ENCODE results near the gene PRPF6. TPM values are rescaled to one million over a fixed set of nuclear protein-coding genes. Genes with fewer than 3 reads are reported as not detected.

PRPF6 gene
- total RNA-seq, 1 donor from 2014 or later, result 52.6 TPM

GRCh38 chr20:64032706-64033624 lies 52.0 kb downstream of the PRPF6 start:
- peaks cover 2% of the 10 kb centered on the region for H3K27me3 Mint-ChIP-seq (ENCODE audit: low read depth, unreplicated experiment)
- peaks cover 23% of the 10 kb centered on the region for H3K36me3 Mint-ChIP-seq (ENCODE audit: low read depth, unreplicated experiment)
- peaks cover 2% of the 10 kb centered on the region for H3K36me3 ChIP-seq (ENCODE audit: insufficient read depth, low read length)

GRCh38 chr20:64033981-64034493 lies 53.1 kb downstream of the PRPF6 start:
- H3K36me3 Mint-ChIP-seq (ENCODE audit: low read depth, unreplicated experiment), result peaks cover 19% of the 10 kb centered on the region
- H3K4me2 ChIP-seq (ENCODE audit: low read length), result no peak overlapping the region

More at GRCh38 chr20:64032706-64033624, 52.0 kb downstream of the PRPF6 start:
- Mint-ChIP-seq H3K27ac (ENCODE audit: unreplicated experiment) (no peak overlapping the region), H3K4me3 (ENCODE audit: unreplicated experiment) (no peak overlapping the region), H3K4me1 (ENCODE audit: low read depth, unreplicated experiment) (peaks cover 6% of the 10 kb centered on the region), H3K9me3 (ENCODE audit: unreplicated experiment) (peaks cover 2% of the 10 kb centered on the region)
- H2AFZ ChIP-seq (ENCODE audit: low read depth, low read length), result no peak overlapping the region
- H3K79me2 ChIP-seq (ENCODE audit: insufficient read depth, low read length), result no peaks in the 10 kb centered on the region
- no peak overlapping the region for H3K27ac ChIP-seq (ENCODE audit: low read depth, low read length)
- H3K9ac ChIP-seq (ENCODE audit: low read length), result no peak overlapping the region
- peaks cover 3% of the 10 kb centered on the region for H3K27me3 ChIP-seq (ENCODE audit: insufficient read depth, low read length)
- no peaks in the 10 kb centered on the region for H3K9me3 ChIP-seq (ENCODE audit: insufficient read depth, low read depth, low read length)
- no peak overlapping the region for H3K4me3 ChIP-seq (ENCODE audit: insufficient read depth, low read depth, low read length)
- no peak for TF ChIP-seq EZH2 (IDR thresholded peaks at IDR 0.05; ENCODE audit: insufficient read depth, low read length)
- TF ChIP-seq, protein P1, sequence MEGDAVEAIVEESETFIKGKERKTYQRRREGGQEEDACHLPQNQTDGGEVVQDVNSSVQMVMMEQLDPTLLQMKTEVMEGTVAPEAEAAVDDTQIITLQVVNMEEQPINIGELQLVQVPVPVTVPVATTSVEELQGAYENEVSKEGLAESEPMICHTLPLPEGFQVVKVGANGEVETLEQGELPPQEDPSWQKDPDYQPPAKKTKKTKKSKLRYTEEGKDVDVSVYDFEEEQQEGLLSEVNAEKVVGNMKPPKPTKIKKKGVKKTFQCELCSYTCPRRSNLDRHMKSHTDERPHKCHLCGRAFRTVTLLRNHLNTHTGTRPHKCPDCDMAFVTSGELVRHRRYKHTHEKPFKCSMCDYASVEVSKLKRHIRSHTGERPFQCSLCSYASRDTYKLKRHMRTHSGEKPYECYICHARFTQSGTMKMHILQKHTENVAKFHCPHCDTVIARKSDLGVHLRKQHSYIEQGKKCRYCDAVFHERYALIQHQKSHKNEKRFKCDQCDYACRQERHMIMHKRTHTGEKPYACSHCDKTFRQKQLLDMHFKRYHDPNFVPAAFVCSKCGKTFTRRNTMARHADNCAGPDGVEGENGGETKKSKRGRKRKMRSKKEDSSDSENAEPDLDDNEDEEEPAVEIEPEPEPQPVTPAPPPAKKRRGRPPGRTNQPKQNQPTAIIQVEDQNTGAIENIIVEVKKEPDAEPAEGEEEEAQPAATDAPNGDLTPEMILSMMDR (IDR thresholded peaks at IDR 0.05; ENCODE audit: insufficient read depth, low read depth, low read length), result no peak
- DNase-seq (ENCODE audit: low read depth) (no peak), FAIRE-seq (no peak)
- no peak overlapping the region for H3K4me2 ChIP-seq (ENCODE audit: low read length)
- H3K4me1 ChIP-seq (ENCODE audit: insufficient read depth, low read length), result peaks cover 3% of the 10 kb centered on the region
- peaks cover 46% of the 10 kb centered on the region for H4K20me1 ChIP-seq (ENCODE audit: insufficient read depth, low read length)

More at GRCh38 chr20:64033981-64034493, 53.1 kb downstream of the PRPF6 start:
- TF ChIP-seq, protein P1 (IDR thresholded peaks at IDR 0.05; ENCODE audit: insufficient read depth, low read depth, low read length), result no peak
- no peak for TF ChIP-seq EZH2 (IDR thresholded peaks at IDR 0.05; ENCODE audit: insufficient read depth, low read length)
- peaks cover 3% of the 10 kb centered on the region for H3K4me1 ChIP-seq (ENCODE audit: insufficient read depth, low read length)
- no peak for FAIRE-seq
- Mint-ChIP-seq H3K9me3 (ENCODE audit: unreplicated experiment) (peaks cover 2% of the 10 kb centered on the region), H3K27me3 (ENCODE audit: low read depth, unreplicated experiment) (peaks cover 2% of the 10 kb centered on the region), H3K4me3 (ENCODE audit: unreplicated experiment) (no peak overlapping the region), H3K27ac (ENCODE audit: unreplicated experiment) (no peak overlapping the region), H3K4me1 (ENCODE audit: low read depth, unreplicated experiment) (peaks cover 6% of the 10 kb centered on the region)
- H3K27ac ChIP-seq (ENCODE audit: low read depth, low read length), result no peak overlapping the region
- no peak overlapping the region for H3K9ac ChIP-seq (ENCODE audit: low read length)
- peaks cover 3% of the 10 kb centered on the region for H3K27me3 ChIP-seq (ENCODE audit: insufficient read depth, low read length)
- H3K36me3 ChIP-seq (ENCODE audit: insufficient read depth, low read length), result peaks cover 2% of the 10 kb centered on the region
- peaks cover 41% of the 10 kb centered on the region for H4K20me1 ChIP-seq (ENCODE audit: insufficient read depth, low read length)
- H3K9me3 ChIP-seq (ENCODE audit: insufficient read depth, low read depth, low read length), result no peaks in the 10 kb centered on the region
- no peak overlapping the region for H2AFZ ChIP-seq (ENCODE audit: low read depth, low read length)
- no peaks in the 10 kb centered on the region for H3K79me2 ChIP-seq (ENCODE audit: insufficient read depth, low read length)
- H3K4me3 ChIP-seq (ENCODE audit: insufficient read depth, low read depth, low read length), result no peak overlapping the region
- DNase-seq (ENCODE audit: low read depth), result no peak
